GM04503 (cell line): ENCODE results near the gene DCAF5.
A peak's percentile ranks its signal among the peaks of the same experiment; 100 is the strongest.
"Not testable (repeated sequence)": the region's sequence is repeated elsewhere in the genome, so short reads cannot be mapped to it uniquely, and the experiment has no call there.

Source experiments
- DNase-seq: peaks from one replicate; pipeline ENCODE4 v3.0.0-alpha.2; 2012; ENCODE audit warnings: low read depth

Gene DCAF5

GRCh38 chr14:69066396-69067171 lies 86.3 kb downstream of the DCAF5 start:
- no peak for DNase-seq

DNA sequence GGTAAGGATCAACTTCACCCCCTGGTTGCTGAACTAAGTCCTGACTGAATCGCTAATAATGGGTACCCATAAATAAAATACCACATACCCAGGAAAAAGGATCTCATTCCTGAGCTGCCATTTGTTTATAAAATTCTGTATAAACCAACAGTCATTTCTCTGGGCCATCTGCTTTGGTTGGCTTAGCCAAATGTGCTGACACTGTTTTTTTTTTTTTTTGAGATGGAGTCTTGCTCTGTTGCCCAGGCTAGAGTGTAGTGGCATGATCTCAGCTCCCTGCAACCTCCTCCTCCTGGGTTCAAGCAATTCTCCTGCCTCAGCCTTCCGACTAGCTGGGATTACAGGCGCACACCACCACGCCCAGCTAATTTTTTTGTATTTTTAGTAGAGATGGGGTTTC lies 87.0 kb downstream of the DCAF5 start:
- not testable (repeated sequence) for DNase-seq

DNA sequence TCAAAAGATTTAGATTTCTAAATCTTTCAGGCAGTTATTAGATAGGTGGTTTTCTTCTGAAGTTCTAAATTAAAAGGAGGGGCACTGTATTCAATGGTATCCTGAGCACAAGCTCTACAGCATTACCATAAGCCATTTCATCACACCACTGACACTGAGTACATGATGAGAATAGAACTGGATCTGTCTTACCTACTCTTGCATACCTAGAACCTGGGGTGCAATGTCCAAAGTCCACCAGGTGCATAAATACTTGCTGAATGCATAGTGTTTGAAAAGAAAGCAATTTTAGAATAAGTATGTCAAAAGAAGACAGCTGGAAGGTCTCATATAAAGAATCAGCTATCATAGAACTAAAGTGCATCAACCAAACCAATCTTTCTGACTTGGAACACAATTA lies 88.3 kb downstream of the DCAF5 start:
- no peak for DNase-seq

DNA sequence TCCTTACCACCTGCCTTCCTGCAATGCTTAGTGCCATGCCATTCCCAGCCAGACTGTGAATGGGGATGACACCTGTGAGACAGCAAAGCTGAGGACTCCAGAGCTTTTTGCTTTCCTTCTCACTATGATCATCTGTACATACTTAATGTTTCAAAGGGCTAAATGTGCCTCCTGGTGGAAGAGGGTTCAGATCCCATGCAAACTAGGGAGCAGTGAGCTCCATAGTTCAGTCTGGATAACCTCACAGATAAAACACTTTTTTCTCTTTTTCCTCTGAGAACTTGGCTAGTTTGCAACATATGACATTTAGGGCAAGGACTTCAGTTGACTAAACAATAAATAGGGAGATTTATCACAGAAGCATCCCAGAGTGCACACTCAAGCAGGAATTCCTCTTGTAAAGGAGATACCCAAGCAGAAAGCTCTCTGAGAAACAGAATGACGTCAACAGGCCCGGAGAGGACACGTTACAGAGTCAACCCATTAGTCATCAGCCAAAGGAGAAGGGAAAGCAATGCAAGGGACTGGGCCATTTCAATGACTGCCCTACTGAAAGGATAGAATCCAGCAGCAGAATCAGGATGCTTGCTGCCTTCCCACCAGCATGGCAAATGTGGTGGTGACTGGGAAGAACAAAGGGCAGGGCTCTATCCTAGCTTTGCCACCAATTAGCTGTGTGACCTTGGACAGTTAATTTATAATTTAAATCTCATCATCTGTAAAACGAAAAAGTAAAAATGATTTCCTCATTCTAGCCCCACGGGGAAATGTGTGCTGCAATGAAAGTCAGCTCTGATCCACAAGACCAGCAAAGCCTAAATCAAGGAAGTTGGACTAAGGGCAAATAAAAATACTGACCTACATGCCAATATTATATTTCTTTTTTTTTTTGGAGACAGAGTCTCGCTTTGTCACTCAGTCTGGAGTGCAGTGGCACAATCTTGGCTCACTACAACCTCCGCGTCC lies 93.0 kb downstream of the DCAF5 start:
- DNase-seq = peak; percentile 95

GRCh38 chr14:69055999-69056788 lies 96.7 kb downstream of the DCAF5 start:
- DNase-seq = no peak

DNA sequence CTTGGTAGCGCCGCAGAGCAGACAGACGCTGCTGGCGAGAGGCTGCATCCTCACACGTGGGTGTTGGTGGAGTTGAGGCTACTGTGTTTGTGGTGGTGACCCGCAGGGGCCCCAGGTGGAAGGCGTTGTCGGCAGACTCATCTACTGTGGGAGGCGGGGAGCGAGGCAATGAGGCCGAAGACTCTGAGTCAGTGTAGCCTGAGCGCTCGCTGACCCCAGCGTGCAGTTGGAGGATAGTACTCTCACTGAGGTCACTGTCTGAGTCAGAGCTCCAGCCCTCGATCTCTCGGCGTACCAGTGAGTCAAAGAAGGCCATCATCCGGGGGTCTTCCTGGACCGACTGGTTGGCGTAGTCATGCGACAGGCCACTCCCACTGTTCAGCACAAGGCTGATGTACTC lies 97.8 kb downstream of the DCAF5 start:
- DNase-seq = no peak

DNA sequence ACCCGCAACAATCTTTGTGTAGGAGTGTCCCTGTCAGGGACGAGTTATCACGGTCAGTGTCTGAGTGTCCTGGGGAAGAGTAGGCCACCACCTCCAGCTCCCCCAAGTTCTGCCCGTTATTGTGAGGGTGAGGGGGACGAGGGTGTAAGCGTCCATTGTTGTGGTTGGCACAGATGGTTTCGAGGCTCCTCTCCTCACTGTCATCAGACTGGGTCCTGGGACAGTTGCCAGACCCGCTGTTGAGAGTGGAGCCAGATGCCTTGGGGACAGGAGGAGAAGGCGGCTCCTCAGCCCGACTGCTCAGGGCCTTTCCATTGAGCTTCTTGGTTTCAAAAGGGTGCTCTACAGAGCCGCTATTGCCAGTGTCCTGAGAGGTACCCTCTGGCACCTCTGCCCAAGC lies 98.9 kb downstream of the DCAF5 start:
- no peak for DNase-seq

GRCh38 chr14:69052181-69052601 lies 100.7 kb downstream of the DCAF5 start:
- no peak for DNase-seq

DNA sequence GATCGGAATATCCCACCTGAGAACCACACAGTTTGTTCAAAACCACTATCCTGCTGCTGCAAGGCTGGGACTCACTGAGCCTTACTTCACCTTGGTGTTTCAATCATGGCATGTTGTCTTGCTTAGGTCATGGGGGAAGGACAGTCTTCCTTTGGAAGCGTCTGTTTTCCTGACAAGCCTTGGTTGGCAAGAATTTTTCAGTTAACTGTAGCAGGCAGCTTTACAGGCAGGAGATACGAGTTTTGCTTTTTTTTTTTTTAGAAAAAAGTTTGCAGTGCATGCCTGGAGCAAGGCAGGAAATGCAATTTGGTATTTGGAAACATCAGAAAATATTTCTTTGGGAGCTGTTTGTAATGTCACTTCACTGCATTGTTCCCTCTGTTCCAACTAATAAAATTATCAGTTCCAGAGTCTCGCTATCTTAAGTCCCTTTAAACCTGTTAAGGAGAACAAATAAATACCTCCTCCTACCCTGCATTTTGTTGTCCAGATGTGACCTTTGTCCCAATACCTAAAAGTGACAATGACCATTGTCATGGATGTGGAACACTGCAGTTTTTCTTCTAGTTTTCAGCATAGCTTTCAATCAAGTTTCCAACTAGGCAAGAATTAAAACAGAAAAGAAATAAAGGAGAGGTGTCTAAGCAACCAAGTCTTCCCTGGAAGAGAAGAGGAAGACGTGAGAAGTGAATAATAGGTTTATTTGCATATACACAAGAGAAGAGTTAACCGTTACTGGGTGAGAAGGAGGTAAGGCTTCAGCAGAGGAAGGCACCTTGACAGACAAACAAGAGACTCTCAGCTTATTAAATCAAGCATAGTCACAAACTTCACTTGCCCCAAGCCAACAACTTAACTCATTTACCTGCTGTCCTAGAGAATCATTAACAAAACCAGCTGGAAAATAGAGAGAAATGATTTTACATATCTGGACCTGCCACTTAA lies 102.4 kb downstream of the DCAF5 start:
- DNase-seq = no peak

DNA sequence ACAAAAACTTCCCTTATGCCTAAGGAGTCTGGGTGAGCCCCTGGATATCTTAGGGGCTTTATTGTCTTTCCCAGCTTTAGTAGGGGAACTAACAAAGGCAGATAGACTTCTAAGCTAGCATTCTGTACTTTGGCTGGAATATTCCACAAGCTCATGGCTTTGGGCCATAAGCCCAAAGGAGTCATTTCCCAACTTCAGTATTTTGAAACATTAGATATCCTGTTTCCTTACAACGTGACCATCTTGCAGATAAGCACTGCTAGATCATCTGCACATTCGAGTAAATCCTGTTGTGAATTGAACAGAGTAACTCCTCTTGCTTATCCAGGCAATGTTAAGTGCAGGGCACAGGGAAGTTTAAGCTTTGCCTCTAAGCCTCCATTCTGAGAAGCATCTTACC lies 103.2 kb downstream of the DCAF5 start:
- no peak for DNase-seq

DNA sequence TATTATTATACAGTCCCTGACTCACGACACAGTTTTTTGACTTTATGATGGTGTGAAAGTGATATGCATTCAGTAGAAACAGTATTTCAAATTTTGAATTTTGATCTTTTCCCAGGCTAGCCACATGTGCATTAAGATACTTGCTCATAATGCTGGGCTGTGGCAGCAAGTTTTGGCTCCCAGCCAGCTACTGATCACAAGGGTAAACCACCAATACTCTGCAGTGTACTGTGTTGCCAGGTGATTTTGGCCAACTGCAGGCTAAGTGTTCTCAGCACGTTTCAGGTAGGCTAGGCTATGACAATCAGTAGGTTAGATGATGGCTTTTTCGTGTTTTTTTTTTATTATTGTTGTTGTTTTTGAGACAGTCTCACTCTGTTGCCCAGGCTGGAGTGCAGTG lies 104.5 kb downstream of the DCAF5 start:
- no peak for DNase-seq

- no peak for DNase-seq
These were observed 105.7 kb downstream of the DCAF5 start for GRCh38 chr14:69047255-69047654.

DNA sequence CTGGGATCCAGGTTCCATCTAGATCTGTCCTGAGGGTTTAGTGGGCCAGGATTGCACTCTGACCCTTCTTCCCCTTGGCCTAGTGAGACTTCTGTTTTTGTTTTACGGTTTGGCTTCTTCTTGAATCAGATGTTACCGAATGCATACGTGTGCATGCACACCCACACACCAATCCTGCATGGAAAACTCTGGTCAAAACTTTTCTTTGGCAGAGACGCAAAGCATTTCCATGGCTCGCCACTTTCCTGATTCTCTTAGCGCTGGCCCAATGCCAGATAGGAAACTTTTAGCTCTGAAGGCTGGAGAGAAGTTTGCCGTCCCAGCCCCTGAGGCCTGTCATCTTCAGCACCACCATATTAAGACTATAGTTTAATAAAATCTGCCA lies 106.5 kb downstream of the DCAF5 start:
- DNase-seq = no peak

DNA sequence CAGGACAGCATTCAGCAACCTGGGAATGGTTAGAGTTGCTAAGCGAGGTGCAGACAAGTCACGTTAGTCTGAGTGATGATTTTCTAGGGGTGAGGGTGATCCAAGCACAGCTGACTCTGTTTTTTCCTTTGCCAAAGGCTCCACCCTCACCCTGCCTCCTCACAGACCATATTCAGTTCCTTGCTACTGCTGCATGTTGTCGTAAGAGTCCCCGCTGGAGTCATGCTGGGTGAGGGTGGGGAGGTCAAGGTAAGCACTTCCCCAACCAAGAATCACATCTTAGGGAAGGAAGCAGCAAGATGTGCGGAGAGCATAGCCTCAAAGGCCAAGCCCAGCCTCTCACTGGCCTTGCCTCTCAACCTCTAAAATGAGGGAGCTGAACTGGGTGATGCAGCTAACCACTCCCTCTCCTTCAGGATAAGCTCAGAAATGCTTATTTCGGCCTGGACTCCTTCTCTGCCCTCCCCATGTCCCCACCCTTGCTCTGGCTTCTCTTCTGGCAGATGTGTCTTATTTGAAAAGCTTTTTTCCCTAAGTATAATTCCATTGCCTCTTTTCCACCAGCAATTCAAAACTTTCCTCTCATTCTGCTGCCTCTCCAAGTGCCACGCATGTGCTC lies 107.0 kb downstream of the DCAF5 start:
- DNase-seq = no peak

GRCh38 chr14:69044965-69045555 lies 107.9 kb downstream of the DCAF5 start:
- no peak for DNase-seq

GRCh38 chr14:69044296-69044695 lies 108.6 kb downstream of the DCAF5 start:
- no peak for DNase-seq

GRCh38 chr14:69043596-69044260 lies 109.2 kb downstream of the DCAF5 start:
- peak; percentile 61 for DNase-seq

DNA sequence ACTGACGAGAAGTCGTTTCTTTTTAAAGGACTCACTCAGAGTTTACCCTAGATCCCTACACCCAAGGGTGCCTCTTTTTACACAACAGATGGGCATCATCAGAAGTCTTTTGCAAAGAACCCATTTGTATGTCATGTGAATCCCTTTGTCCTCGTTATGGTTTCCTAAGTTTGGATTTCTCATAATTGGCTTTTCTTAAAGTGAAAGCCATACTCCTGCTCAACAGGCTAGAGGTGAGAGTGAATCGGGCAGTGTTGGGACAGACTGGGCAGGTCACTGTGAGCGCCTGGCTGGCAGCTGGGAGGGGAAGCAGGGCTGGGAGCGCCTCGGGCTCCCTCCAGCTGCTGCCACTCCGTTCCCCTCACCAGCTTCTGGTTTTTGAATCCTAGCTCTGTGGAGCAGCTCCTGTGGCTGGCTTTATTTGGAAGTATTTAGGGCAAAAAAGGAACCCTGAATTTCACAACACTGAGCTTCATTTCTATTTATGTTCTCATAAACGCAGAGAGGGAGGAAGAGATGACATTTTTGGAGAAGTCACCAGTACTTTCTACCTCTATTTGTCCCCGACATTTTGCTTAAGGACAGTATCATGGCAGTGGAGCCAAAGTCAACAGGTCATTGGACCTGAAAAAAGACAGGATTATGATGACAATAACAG lies 110.0 kb downstream of the DCAF5 start:
- no peak for DNase-seq

- no peak for DNase-seq
These were observed 110.6 kb downstream of the DCAF5 start for GRCh38 chr14:69042299-69042698.
